GM19463 (cell line): ENCODE data around the gene INTS3.
"Not testable (repeated sequence)": the region's sequence is repeated elsewhere in the genome, so short reads cannot be mapped to it uniquely, and the experiment has no call there.

Experiments used
- ATAC-seq: cut with Tn5 transposase; IDR thresholded peaks from one replicate; pipeline ENCODE4 v1.9.1; 2021; ENCODE audit warnings: mild to moderate bottlenecking, moderate library complexity; ENCODE audit not compliant: unreplicated experiment

The INTS3 gene

DNA sequence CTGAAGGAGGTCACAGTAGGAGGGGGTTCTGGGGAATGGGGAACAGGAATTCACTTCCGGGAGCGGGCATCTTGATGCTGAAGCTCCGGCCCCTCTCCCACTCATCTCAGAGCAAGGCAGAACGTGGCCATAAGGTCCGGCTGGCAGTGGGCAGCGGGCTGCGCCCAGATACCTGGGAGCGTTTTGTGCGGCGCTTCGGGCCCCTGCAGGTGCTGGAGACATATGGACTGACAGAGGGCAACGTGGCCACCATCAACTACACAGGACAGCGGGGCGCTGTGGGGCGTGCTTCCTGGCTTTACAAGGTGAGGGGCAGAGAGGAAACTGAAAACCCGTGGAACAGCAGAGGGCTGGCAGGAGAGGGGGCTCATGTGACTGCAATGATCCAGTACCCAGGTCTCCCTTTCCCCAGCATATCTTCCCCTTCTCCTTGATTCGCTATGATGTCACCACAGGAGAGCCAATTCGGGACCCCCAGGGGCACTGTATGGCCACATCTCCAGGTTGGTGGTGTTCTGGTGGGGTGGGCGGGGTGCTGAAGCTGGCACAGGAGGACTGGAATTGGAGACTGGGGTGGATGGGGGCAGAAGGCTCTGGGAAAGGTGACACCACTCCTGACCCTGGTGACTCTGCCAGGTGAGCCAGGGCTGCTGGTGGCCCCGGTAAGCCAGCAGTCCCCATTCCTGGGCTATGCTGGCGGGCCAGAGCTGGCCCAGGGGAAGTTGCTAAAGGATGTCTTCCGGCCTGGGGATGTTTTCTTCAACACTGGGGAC lies 50.4 kb downstream of the INTS3 start:
- no peak for ATAC-seq

DNA sequence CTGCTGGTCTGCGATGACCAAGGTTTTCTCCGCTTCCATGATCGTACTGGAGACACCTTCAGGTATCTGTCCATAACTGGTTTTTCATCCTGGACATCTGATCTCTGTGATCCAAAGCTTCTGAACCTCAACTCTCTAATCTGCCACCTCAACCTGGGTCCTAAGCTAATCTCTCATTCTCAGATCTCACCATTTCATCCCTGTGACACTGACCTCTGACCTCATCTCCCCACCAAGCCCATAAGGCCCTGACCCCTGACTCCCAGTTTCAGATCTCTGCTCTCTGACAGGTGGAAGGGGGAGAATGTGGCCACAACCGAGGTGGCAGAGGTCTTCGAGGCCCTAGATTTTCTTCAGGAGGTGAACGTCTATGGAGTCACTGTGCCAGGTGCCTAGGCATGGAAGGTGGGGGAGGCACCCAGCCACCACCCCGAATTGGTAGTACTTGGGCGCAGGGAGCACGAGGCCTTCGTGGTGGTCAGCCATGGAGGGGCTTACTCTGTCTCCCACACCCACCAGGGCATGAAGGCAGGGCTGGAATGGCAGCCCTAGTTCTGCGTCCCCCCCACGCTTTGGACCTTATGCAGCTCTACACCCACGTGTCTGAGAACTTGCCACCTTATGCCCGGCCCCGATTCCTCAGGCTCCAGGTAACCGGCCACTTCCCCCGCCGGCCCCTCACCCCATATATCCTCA lies 51.1 kb downstream of the INTS3 start:
- no peak for ATAC-seq

DNA sequence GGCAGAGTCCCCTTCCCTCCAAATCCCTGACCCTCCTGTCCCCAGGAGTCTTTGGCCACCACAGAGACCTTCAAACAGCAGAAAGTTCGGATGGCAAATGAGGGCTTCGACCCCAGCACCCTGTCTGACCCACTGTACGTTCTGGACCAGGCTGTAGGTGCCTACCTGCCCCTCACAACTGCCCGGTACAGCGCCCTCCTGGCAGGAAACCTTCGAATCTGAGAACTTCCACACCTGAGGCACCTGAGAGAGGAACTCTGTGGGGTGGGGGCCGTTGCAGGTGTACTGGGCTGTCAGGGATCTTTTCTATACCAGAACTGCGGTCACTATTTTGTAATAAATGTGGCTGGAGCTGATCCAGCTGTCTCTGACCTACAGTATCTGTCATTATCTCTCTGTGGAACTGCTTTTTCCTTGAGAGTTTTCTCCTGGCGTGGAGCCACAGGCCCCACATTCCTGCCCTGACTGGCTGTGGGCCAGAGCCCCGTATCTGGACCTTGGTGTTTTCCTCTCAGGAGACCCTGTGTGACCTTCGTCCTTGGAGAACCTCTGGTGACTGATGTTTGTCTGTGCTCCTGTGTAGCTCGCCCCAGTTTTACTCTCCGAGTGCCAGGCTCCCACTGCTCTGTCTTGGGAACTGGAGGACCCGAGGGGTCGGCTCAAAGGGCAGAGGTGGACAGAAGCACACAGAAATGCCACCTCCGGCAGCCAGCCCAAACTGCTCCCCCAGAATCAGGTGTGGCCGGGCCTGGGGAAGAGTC lies 52.1 kb downstream of the INTS3 start:
- ATAC-seq: no peak

DNA sequence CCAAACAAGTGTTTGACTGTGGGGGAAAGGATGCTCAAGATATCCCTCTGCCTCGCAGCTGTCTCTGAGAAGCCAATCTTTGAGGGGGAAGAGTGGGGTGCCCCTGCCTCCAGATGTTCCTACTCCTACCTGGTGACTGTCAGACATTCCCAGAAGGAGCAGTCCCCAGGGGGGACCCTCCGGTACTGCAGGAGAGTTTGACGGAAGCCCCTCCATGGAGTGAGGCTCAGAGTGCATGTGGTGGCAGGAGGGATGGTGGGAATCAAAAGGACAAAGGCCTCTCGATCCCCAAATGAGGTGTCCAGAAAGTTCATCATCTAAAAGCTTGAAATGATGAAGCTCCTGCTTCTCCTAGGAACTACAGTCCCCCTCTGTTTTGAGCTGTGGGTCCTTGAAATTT lies 52.7 kb downstream of the INTS3 start:
- no peak for ATAC-seq

DNA sequence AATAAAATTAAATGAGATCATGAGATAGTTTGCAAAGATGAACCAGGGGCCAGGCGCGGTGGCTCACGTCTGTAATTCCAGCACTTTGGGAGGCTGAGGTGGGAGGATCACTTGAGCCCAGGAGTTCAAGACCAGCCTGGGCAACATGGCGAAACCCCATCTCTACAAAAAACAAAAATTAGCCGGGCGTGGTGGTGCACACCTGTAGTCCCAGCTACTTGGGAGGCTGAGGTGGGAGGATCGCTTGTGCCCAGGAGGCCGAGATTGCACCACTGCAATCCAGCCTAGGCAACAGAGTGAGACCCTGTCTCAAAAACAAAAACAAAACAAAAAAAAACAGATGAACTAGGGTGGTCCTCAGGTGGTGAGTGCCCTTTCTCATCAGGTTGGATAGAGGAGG lies 54.8 kb downstream of the INTS3 start:
- not testable (repeated sequence) for ATAC-seq

DNA sequence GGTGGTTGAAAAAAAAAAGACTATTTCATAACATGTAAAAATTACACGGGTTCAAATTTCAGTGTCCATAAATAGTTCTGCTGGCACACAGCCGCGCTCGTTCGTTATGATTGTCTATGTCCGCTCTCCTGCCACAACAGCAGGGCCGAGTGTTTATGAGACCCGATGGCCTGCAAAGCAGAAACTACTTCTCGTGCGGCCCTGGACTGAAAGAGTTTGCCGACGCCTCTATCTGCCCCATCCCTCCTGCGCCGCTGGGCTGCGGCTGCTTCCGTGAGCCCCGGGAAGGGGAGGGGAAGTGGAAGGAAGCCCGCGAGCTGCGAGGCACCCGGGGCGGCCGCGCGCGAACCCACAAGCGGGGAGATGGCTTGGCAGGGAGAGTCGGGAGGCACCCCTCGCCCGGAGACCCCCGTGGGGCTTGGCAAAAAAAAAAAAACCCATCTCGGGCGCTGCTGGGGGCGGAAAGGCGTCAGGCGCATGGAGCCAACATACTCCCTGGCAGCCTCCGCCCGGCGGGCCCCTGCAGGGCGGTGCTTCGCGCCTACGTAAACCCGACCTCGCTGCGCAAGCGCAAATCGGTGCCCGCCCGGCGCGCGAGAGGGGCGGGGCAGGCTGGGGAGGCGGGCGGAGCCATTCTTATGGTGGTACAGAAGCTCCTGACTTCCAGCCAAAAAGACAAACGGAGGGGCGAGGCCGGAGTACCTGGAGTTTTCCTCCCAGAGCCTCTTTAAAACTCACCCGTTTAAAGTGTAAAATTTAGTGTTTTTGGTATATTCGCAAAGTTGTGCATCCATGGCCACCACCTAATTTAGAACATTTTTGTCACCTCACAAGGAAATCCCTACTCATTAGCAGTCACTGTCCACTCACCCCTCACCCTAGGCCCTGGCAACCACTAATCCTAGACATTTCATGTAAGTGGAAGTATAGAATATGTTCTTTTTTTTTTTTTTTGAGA lies 55.7 kb downstream of the INTS3 start:
- peak; percentile 86 for ATAC-seq

DNA sequence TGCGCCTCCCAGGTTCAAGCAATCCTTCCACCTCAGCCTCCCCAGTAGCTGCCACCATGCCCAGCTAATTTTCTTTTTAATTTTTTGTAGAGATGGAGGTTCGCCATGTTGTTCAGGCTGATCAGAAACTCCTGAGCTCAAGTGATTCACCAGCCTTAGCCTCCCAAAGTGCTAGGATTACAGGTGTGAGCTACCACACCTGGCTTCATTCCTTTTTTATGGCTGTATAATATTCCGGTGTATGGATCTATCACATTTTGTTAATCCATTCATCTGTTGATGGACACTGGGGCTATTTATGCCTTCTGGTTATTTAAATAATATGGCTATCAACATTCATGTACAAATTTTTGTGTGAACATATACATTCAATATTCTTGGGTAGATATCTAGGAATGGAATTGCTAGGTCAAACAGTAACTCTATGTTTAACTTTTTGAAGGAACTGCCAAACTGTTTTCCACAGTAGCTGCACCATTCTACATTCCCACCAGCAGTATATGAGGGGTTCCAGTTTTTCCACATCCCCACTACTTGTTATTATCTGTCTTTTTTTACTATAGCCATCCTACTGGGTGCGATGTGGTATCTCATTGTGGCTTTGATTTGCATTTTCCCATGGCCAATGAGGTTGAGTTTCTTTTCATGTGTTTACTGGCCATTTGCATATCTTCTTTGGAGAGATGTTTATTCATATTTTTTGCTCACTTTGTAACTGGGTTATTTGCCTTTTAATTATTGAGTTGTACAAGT lies 58.4 kb downstream of the INTS3 start:
- ATAC-seq: no peak

DNA sequence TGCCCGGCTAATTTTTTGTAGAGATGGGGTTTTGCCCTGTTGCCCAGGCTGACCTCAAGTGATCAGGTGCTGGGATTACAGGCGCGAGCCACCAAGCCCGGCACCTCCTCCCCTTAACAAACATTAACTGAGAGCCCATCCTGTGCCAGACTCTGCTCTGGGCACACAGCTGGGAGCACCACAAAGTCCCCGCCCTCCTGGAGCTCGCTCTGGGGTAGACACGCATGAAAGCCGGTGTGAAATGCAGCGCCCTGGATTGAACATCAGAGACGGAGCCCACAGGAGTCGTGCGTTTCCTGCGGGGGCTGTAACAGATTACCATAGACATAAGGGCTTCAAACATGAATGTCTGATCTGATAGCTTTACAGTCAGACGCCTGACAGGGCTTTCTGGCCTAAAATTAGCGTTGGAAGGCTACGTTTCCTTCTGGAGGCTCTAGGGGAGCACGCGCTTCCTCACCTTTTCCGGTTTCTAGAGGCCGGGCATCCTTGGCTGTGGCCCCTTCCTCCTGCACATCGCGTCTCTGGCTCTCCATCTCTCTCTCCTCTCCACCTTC lies 61.7 kb downstream of the INTS3 start:
- ATAC-seq: no peak

DNA sequence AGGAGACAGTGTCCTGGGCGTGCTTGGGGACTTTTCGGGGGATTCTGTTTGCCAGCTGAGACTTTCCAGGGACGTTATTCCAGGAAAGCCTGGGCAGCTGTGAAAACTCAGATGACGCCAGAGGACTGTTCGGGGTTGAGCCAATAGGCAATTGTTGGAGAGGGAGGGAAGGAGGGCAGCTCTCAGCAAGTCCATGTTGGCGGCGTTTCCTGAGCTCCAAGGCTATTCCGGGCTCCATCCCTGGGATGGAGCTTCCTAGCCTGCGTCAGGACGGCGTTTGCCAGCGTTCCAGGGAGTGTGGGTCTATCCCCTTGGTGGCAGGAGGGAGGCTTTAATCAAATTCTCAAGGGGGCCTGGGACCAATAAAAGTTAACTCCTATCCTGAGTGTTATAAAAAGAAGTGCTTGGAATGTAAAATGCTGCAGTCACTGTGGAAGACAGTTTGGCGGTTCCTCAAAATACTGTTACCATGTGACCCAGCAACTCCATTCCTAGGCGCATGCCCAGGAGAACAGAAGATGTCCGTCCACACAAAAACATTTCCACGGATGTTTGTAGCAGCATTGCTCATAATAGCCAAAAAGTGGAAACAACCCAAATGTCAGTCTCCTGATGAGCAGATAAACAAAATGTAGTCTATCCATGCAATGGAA lies 62.6 kb downstream of the INTS3 start:
- ATAC-seq: no peak

DNA sequence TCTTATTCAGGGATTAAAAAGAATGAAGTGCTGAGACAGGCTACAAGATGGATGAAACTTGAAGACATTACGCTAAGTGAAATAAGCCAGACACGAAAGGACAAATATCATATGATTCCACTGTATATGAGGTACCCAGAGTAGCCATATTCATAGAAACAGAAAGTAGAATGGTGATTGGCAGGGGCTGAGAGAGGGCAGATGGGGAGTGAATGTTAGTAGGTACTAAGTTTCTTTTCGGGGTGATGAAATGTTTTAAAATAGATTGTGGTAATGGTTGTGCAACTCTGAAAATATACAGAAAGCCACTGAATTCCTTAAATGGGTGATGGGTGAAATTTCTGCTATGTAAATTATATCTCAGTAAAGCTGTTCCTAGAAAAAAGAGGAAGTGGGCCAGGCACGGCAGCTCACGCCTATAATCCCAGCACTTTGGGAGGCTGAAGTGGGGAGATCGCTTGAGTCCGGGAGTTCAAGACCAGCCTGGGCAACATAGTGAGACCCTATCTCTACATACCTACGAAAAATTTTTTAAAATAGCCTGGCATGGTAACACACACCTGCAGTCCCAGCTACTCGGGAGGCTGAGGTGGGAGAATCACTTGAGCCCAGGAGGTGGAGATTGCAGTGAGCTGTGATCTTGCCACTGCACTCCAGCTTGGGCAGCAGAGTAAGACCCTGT lies 63.3 kb downstream of the INTS3 start:
- ATAC-seq: peak; percentile 92

DNA sequence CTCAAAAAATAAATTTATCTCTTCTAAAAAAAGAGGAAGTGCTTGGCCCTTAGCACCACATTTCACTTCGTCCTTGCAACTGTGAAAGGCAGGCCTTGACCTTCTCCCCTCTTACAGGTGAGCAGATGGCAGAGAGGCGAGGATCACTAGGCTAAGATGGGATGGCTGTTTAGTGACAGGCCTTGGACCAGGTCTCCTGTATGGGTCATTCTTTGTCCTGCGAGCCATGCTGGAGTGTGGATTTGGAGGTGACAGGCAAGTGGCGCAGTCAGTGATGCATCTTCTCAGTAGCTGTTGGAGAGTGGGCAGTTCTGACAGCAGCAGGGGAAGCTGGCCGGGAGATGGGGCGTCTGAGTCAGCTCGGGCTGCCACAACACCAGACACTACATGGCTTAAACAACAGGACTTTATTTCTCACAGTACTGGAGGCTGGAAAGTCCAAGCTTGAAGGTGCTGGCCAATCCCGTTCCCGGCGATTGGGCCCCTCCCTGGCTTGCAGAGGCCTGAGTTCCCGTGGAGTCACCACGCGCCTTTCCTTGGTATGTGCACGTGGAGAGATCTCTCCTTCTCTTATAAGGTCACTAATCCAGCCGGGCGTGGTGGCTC lies 63.9 kb downstream of the INTS3 start:
- ATAC-seq: no peak

DNA sequence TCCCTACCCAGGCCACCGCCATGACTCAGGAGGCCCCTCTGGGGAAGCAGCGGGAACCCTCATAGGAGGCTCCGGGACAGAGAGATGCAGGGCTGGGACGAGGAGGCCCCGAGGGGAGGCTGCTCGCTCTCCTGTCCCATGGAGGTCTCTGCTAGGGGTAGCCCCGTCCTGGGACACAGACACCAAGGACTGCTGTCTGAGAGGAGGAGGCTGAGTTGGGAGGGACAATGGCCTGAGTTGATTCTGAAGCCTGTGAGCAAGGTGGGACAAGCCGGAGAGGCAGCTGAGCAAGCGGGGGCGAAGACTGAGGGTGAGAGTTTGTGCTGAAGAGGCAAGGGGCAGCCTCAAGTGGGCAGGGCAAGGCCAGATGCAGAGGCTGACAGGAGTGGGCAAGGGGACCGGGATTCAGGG lies 64.8 kb downstream of the INTS3 start:
- ATAC-seq: no peak

DNA sequence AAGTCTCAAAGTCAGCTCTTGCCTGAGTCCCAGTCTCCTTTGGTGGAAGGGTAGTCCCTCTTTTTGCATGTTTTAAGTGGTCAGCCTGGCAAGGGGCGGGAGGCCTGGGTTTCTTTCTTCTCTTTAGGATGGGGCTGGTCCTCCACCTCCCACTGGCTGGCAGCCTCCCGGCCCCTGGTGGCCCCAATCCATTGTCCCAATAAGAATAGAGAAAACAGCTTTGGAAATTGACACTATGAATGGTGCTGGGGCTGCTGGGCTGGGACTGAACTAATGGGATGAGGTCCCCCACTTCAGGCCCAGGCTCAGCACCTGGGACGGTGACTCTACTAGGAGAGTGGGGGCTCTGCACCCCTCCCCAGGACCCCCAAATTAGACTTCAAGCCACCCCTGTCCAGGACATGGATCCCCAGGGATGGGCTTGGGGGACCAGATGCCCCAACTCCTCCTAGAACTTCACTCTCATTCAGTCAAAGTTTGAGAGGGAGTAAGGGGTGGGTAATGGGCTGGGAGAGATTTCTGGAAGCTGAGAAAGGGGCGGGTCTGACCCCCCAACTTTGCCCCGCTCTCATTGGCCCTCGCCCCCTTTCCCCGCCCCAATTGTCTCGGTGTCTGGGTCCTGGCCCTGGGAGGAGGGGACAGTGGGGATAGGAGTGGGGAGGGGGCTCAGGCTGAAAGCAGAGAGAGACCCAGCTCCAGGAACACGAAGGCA lies 65.6 kb downstream of the INTS3 start:
- no peak for ATAC-seq

DNA sequence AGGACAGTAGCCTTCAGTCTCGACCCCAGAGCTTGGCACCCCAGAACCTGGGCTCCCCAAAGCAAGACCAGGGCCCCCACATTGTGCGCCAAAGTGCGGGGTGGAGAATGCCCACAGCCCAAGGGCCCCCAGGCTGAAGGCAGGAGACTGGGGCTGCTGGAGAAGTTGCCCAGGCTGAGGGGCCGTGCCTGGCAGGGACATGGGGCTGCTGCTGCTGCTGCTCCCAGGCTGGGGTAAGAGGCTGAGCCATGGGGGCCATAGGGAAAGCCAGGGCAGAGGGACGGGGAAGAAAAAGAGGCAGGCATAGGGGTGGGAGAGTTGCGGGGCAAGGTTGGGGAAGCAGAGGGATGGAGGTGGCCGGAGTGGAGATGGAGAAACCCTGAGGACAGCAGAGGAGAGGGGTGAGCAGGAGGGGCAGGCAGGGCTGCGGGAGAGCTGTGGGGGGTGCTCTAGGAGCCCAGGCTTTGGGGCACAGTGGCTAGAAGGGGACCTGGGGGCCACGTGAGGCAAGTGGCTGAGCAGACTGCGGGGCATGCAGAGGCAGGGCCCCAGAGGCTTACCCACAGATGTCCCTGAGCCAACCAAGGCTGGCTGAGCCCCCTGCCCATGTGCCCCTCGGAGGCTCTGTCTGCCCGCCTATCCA lies 66.2 kb downstream of the INTS3 start:
- ATAC-seq: no peak

DNA sequence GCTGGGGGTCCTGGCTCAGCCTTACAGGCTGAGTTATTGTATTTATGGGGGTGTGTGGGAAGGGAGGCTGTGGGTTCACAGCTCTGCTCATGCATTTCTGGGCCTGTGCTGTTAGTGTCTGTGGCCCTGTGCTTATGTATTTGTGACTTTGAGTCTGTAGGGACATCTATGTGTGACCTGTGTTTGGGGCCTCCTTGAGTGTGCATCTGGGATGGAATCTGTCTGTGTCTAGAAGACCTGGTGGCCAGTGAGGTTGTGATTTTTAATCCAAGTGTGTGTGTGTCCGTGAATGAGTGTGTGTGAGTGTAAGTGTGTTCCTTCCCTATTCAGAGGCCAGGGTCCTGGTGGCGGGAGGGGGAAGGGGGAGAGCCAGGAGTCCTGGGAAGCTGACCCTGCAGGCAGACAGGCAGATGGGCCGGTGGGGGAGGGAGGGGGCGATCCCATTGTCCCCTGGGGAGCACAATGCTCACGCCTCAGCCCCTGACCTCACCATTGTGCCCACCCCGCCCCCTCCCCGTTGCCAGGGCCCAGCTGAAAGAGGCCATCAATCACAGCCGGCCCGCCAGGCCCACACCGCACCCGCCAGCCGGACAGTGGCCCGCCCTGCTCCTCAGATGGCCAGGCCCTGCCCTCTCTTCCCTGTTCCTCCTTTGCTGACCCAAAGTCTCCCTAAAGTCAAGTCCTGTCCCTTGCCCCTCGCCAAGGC lies 66.9 kb downstream of the INTS3 start:
- no peak for ATAC-seq

DNA sequence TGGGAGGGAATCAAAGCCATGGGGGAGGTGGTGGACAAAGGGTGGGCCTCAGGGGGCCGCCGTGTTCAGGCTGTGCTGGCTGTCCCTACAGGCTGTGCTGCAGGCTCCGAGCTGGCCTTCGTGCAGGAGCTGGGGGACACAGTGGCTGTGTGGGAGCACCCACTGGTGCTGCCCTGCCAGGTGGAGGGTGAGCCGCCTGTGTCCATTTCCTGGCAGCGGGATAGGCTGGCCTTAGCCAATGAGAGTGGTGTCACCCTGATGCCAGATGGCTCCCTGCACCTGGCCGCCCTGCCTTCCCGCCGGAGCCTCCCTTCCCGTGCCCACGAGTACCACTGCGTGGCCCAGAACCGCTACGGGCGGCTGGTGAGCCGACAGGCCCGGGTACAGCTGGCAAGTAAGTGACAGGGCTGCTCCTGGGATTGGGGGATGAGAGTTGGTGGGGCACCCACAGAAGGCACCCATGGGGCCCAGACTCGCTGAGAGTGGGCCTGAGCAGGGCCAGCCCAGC lies 67.5 kb downstream of the INTS3 start:
- no peak for ATAC-seq
